Measurements from ENCODE around the gene SEMA4D. TPM values are rescaled to one million over a fixed set of nuclear protein-coding genes. Genes with fewer than 3 reads are reported as not detected.
"Not testable (repeated sequence)": the region's sequence is repeated elsewhere in the genome, so short reads cannot be mapped to it uniquely, and the experiment has no call there.

SEMA4D gene
- total RNA-seq, 2 experiments from 2014 or later: 283 to 295 TPM

DNA sequence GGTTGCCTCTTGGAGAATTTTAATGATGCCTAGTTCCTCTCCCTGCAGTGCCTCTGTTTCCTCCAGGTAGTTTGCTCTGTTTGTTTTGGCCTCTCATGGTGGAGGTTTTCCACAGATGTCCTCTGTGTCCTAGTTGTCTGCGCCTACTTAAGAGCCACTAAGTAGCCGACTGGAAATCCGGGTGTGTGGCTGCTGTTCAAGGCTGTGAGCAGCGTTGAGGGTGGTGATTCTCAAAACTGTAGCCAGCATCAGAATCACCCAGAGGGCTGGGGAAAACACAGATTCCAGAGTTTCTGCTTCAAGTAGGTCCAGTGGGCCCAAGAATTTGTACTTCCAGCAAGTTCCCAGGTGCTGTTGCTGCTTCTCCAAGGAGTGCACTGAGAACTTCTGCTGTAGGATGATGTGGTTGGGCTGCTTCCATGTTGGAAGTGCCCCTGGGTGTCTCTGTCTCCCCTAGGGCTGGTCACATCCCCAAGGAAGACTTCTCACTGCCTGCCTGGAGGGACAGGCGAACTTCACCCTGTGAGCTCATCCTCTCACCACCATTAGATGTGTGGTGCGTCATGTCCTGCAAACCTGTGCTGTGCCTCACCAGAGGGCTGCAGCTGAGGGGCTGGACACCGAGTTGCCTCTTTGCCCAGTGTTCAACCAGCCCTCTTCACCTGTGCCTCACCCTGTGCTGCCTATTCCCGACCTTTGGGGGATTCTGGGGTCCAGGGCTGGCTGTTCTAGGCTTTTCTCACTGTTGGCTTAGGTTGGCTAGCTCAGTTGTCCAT, 144.9 kb downstream of the SEMA4D start:
- POLR2A ChIA-PET: interaction anchor here (0.6 kb wide), 1 partner anchor 43 kb away, joined by 4 read pairs; no protein-coding TSS in a partner anchor
- CTCF ChIA-PET: no interaction called here

DNA sequence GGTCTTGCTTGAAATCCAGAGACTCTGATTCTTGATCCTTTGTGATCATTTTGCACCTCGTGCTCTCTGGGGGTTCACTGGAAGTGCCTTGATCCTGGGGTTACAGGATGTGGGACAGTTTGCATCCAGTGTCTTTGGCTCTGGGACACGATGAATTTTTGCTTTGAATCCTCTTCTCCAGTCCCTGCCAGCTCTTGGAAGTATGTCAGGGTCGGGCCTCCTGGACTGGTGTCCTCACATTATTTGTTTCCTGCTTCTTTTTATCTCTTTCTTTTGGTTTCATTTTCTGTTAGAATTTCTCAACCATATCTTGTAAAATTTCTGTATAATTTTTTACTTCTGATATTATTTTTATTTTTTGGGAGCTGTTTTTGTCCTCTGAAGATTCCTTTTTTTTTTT, 145.5 kb downstream of the SEMA4D start:
- POLR2A ChIA-PET: interaction anchor here (0.6 kb wide), 1 partner anchor 42 kb away, joined by 4 read pairs; no protein-coding TSS in a partner anchor
- CTCF ChIA-PET: no interaction called here

DNA sequence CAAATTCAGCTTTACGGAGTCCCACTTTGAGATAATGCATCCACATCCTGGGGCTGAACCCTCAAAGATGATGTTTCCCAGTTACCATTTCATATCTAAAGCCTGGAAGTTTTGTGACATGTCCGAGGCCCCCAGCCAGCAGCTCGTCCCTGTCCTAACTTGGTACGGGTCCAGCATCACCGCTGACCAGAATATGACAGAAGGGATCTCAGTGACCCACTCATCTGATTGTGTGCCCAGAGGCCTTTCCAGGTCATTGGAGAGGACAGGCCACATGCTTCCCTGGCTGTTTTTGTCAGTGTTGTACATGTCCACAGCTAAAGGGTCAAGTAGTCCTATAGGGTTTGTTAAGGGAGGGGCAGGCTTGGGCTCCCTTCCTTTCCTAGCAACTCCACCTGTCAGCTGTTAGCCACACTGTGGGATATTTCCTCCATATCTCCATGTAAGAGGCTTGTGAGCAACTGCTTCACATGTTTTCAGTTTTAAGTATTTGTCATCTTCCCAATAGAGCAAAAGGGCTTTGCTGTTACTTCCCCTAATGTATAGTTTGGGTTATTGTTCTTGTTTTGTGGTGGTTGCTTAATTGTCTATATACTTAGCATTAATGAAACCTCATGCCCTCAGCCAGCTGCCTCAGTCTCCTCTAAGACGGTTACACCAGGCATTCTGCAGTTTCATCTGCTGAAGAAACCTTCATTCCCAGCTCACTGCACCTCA, 146.2 kb downstream of the SEMA4D start:
- ChIA-PET CTCF (interaction anchor here (1.0 kb wide), 1 partner anchor 198 kb away, joined by 3 read pairs; no protein-coding TSS in a partner anchor), POLR2A (no interaction called here)

DNA sequence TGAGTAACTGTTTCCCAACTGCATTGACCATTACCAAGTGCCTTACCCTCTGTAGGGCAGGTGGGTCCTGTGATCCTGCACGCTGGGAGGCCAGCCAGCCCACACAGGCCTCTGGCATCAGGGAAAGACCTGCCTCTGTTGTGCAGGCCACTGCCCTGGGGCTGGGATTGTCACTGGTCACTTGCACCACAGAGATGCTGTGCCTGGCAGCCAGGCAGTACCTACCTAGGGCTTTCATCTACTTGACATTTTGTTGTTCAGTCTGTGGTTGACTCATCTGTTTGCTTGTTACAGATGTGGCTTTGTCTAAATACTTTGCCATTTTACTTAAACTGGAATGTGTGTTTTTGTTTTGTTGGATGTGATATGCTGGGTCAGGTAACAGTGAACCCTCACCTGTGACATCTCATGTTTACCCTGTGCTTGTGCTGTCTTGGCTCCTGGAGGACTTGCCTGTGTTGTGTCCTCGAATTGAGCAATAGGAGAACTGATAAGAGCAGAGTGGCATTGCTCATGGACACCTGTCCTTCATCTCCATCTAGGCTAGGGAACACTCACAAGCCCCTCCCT, 146.8 kb downstream of the SEMA4D start:
- ChIA-PET POLR2A (no interaction called here), CTCF (interaction anchor here (1.0 kb wide), 1 partner anchor 198 kb away, joined by 3 read pairs; no protein-coding TSS in a partner anchor)

DNA sequence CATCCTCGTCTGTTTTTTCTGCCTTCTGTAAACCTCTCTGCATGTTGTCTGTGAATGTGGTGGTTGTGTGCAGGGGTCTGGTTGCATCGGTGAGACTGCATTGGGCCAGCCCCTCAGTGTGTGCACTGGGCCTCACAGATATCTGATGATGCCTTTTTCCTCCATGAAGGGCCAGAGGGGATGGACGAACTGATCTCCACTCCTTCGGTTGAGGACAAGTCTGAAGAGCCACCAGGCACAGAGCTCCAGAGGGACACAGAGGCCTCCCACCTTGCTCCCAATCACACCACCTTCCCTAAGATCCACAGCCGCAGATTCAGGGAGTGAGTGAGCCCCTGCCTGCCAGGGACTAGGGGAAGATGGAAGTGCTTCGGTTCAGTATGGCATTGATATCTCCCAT, 148.3 kb downstream of the SEMA4D start:
- ChIA-PET POLR2A (no interaction called here), CTCF (no interaction called here)

DNA sequence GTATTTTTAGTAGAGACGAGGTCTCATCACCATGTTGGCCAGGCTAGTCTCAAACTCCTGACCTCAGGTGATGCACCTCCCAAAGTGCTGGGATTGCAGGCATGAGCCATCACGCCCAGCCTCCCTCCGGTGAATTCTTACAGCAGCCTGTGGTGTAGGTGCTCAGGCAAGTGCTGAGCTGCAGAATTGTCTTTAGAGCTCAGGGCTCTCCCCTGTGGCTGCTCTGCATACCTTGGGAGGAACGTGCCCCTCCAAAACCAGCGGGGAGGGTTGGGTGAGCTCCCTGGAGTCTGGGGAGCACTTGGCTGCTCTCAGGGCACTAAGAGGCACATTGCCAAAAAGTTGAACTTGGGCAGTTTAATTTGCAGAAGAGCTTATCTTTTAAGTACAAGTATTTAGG, 150.3 kb downstream of the SEMA4D start:
- CTCF ChIA-PET: interaction anchor here (1.3 kb wide), 1 partner anchor 9 kb away, joined by 3 read pairs; no protein-coding TSS in a partner anchor
- POLR2A ChIA-PET: no interaction called here

DNA sequence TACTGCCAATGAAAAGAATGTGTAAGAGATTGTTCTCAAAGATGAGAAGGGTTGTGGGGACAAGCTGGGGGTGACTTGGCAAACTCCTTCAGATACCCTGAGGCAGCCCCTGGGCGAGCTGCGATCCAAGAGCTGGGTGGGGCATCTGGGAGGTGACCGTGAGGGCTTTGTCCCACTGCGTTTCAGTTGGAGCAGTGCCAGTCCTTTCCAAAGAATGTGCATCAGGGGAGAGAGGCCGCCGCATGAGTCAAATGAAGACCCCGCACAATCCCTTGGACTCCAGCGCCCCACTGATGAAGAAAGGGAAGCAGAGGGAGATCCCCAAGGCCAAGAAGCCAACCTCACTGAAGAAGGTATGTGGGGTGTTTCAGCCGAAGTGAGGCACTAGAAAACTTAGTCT, 151.2 kb downstream of the SEMA4D start:
- ChIA-PET CTCF (interaction anchor here (0.7 kb wide), 1 partner anchor 201 kb away, joined by 5 read pairs; no protein-coding TSS in a partner anchor), POLR2A (no interaction called here)

DNA sequence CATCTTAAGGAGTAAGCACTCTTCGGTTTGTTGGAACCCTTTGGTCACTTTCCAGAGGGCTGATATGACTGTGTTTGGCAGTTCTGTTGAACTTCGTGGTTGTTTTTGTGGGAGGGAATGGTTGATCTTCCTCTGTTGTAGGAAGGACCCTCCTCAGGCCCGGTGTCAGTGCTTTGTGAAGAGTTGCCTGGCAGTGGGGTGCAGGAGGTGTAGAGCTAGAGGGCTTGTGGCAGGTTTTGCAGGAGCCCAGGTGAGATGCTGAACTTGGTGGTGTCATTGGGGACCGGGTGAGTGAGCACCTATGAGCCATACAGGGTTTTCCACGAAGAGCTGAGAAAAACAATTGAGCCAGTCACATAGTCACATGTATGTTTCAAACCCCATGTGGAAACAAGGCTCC, 152.4 kb downstream of the SEMA4D start:
- ChIA-PET CTCF (interaction anchor here (0.8 kb wide), 1 partner anchor 19 kb away, joined by 3 read pairs; no protein-coding TSS in a partner anchor), POLR2A (no interaction called here)

DNA sequence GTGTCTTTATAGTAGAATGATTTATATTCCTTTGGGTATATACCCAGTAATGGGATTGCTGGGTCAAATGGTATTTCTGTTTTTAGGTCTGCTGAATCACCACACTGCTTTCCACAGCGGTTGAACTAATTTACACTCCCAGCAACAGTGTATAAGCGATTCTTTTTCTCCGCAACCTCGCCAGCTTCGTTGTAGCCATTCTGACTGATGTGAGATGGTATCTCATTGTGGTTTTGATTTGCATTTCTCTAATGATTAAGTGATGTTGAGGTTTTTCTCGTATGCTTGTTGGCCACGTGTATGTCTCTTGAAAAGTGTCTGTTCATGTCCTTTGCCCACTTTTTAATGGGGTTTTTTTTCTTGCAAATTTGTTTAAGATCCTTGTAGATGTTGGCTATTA, 154.1 kb downstream of the SEMA4D start:
- POLR2A ChIA-PET, CTCF ChIA-PET: not testable (repeated sequence)

DNA sequence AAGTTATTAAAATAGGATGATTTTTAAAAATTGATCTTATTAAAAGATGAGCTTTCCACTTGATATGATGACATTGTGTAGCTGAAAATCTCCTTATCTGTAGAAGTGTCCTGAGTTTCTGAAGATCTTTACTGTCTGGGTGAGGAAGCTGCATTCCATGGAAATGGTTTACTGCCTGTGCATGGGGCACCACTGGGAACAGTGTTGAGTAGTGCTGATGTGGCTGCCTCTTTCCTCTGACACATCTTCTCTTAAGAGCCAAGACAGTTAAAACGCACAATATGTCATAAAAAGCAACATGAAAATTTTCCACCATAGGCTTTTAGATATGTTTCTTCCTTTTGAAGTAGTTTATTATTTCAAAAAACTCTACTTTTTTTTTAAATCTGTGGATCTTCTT, 155.0 kb downstream of the SEMA4D start:
- ChIA-PET CTCF (no interaction called here), POLR2A (no interaction called here)

DNA sequence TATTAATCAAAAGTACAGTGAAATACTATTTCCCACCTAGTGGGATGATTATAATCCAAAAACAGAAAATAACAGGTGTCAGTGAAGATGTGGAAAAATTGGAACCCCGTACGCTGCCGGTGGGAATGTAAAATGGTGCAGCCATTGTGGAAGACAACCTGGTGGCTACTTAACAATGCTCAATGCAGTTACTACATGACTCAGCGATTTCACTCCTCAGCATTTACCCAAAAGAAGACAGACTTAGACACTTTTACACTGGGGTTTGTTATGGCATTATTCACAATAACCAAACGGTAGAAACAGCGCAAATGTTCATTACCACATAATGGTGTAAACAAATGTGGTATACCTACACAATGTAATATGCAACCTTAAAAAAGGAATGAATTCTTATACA, 155.7 kb downstream of the SEMA4D start:
- CTCF ChIA-PET: no interaction called here
- POLR2A ChIA-PET: no interaction called here

DNA sequence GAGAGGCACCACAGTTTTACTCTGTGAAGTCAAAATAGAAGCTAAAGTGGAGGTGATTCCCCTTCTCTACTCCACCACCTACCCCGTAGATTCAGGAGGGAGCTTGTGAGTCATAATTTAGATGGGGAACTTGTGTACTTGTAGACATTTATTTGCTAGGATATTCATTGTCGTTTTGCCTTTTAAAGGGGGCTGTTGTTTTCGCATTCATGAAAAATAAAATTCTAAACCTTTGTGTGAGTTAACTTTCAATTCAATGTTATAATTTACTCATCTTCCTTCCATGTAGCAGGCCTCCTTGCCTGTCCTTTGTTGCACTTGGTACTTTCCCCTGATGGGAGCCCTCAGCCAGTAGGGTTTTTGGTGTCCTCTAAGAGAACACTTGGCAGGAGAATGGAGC, 157.6 kb downstream of the SEMA4D start:
- ChIA-PET POLR2A (interaction anchor here (0.6 kb wide), 2 partner anchors 19 to 36 kb away, joined by 3 to 4 read pairs; no protein-coding TSS in a partner anchor), CTCF (interaction anchor here (0.7 to 0.8 kb wide), 2 partner anchors 89 to 116 kb away, joined by 3 read pairs; no protein-coding TSS in a partner anchor)

DNA sequence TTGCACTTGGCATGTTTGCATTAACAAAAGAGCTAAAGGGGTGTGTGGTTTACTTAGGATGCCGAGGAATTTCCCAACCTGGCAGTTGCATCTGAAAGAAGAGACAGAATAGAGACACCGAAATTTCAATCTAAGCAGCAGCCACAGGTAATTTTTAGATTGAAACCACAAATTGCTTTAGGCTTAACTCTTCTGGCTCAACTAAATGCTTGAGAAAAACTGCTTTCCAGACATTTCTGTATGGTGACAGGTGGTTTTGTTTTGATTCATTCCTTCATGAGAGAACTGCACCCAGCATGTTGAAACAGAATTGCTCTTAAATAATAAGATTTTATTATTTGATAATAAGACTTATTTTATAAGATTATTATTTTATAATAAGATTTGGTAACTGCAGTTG, 158.1 kb downstream of the SEMA4D start:
- POLR2A ChIA-PET: interaction anchor here (0.6 kb wide), 1 partner anchor 19 kb away, joined by 4 read pairs; no protein-coding TSS in a partner anchor
- CTCF ChIA-PET: interaction anchor here (0.7 to 0.8 kb wide), 2 partner anchors 90 to 117 kb away, joined by 3 read pairs; no protein-coding TSS in a partner anchor

DNA sequence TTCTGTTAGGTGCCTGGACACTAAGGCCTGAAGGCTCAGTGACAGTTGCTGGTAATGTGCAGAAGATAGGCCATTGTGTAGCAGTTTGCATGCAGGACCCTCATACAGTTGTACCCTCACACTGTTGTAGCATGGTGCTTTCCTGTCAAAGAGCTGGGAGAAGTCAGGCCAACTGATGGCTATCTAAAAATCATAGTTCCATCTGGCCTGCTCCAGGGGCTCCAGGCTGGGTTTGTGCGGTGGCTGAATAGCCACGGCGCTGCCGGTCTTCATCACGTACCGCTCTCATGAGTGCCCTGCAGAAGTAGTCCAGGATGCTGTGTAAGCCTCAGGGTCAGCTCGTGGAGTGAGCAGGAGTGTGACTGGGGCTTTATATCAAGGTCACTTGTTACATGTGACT, 167.4 kb downstream of the SEMA4D start:
- POLR2A ChIA-PET: no interaction called here
- CTCF ChIA-PET: no interaction called here

DNA sequence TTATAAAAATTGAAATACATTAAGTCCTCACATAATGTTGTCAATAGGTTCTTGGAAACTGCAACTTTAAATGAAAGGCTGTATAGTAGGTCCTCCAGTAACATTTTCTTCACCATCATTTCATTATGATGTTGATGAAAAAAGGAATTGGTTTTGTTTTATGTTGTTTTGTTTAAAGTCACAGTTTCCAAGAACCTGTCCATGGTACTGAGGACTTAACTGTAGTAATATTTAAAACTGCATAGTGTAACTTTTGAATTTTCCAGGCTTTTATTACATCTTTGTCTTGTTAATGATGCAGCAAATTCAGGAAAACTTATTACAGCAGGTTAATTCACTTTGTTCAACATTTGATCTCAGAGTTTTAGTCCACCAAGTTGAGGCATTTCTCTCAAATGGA, 168.0 kb downstream of the SEMA4D start:
- ChIA-PET POLR2A (interaction anchor here (1.2 kb wide), 1 partner anchor 10 kb away, joined by 3 read pairs; no protein-coding TSS in a partner anchor), CTCF (no interaction called here)

DNA sequence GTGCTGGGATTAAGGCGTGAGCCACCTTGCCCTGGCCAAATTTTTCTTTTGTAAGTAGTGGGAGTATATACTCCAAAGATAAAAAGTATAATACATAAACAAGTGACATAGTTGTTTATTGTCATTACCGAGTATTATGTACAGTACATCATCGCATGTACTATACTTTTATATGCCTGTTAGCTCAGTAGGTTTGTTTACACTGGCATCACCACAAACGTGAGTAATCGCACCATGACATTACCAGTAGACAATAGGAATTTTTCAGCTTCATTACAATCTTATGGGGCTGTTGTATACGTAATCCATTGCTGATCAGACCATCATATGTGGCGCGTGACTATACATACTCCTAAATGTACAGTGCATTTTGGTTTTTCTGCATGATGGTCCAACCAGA, 169.8 kb downstream of the SEMA4D start:
- POLR2A ChIA-PET: no interaction called here
- CTCF ChIA-PET: interaction anchor here (1.1 kb wide), 1 partner anchor 39 kb away, joined by 4 read pairs; no protein-coding TSS in a partner anchor

DNA sequence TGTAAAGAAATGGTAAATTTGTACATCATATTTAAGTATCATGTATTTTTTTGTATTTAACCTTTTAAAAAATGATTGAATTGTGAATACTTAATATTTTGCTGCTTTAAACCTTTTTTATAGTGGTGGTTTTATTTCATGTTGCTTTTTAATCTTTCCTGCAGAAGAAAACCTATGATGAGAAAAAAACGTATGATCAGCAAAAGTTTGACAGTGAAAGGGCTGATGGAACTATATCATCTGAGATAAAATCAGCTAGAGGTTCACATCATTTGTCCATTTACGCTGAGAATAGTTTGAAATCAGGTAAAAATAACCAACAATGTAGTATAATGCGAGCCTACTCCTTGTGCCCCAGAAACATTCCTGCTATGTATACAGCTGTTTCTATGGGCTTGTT, 172.2 kb downstream of the SEMA4D start:
- ChIA-PET POLR2A (interaction anchor here (0.9 kb wide), 1 partner anchor 97 kb away, joined by 3 read pairs; no protein-coding TSS in a partner anchor), CTCF (interaction anchor here (1.5 kb wide), 1 partner anchor 20 kb away, joined by 3 read pairs; no protein-coding TSS in a partner anchor)

DNA sequence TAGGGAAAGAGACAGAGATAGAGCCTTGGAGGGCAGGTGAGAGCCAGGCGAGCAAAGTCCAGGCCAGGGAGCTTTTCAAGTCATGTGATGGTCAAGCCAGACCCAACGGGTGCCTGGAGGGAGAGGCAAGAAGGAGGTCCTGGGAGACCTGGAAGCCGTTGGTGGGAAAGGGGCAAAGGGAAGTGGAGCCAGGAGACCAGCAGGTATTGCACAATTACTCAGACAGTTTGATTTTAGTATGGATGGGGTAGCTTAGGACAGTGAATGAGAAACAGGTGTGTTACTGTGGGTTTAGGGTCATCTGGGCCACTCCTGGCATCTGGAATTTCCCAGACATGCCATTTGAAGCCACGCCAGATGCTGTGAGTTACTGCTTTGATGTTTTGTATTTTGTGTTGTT, 174.5 kb downstream of the SEMA4D start:
- CTCF ChIA-PET: no interaction called here
- POLR2A ChIA-PET: no interaction called here

DNA sequence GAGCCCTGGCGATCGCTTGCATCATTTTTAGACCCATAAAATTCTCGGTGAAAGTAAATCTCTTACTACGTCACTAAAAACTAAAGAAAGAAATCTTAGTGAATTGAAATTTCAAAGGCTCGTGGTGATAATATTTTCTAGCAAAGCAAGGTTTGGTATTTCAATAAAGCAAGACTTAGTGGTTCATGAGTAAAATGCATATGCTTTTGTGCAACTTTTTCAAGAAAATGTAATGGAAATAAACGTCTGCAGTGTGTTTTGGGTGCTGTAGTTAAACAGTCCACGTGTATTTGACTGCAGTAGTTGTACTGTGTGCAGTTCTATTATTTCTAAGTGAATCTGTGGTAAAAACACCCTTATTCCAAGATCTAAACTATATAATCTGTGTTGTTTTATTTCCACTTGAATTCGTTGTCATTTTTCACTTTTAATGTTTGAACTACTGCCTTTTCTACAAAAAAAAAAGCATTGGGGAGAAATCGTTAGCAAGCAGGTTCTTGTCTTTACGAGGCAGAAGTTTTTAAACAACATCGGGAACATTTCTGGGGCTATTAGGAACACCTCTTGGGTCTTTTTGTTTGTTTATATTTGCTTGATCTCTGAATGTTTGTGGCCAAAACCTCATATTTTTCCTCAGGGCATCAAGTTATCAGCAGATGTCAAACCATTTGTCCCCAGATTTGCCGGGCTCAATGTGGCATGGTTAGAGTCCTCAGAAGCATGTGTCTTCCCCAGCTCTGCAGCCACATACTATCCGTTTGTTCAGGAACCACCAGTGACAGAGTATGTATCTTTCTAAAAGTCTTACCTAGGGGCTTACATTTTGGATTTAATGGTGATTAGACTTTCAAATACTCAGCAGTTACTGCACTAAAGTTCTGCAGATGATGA, 178.7 kb downstream of the SEMA4D start:
- CTCF ChIA-PET: no interaction called here
- POLR2A ChIA-PET: interaction anchor here (0.7 to 1.2 kb wide), 5 partner anchors 9 to 203 kb away, joined by 3 read pairs; no protein-coding TSS in a partner anchor

All from activated CD8-positive, alpha-beta memory T cell treated with anti-CD3 and anti-CD28 coated beads for 36 hours (primary cell).